ENCODE measurements around the gene WDR35.

GRCh38 chr2:19902216-19902740 lies 87.6 kb downstream of the WDR35 start:
- TF ChIP-seq POLR2A (IDR thresholded peaks at IDR 0.05) (no peak), CTCF (IDR thresholded peaks at IDR 0.05) (no peak), EP300 (IDR thresholded peaks at IDR 0.05) (no peak)

All from tibial nerve (tissue), 4 donors.